Glutamatergic neuron (in vitro differentiated cells): Measurements from ENCODE around the gene FAM184B. TPM values are rescaled to one million over a fixed set of nuclear protein-coding genes. Genes with fewer than 3 reads are reported as not detected.

Experiments
- DNase-seq: peaks from one replicate; pipeline ENCODE4 v3.0.0; 2022
- H3K27ac Mint-ChIP-seq: one replicate; pipeline ENCODE4 v1.8.0; 2020; ENCODE audit warnings: mild to moderate bottlenecking, mixed read lengths, inconsistent platforms; ENCODE audit not compliant: unreplicated experiment
- H3K27me3 Mint-ChIP-seq: one replicate; pipeline ENCODE4 v1.8.0; 2020; ENCODE audit warnings: mild to moderate bottlenecking, moderate library complexity, mixed read lengths, inconsistent platforms; ENCODE audit not compliant: unreplicated experiment
- H3K36me3 Mint-ChIP-seq: one replicate; pipeline ENCODE4 v1.8.0; 2020; ENCODE audit warnings: mild to moderate bottlenecking, mixed read lengths, inconsistent platforms; ENCODE audit not compliant: unreplicated experiment
- H3K4me1 Mint-ChIP-seq: one replicate; pipeline ENCODE4 v1.8.0; 2020; ENCODE audit warnings: mild to moderate bottlenecking, low read depth, mixed read lengths, inconsistent platforms; ENCODE audit not compliant: unreplicated experiment
- H3K4me3 Mint-ChIP-seq: one replicate; pipeline ENCODE4 v1.8.0; 2020; ENCODE audit warnings: mild to moderate bottlenecking, mixed read lengths, inconsistent platforms; ENCODE audit not compliant: unreplicated experiment
- H3K9me3 Mint-ChIP-seq: one replicate; pipeline ENCODE4 v1.8.0; 2020; ENCODE audit warnings: mild to moderate bottlenecking, moderate library complexity, mixed read lengths, inconsistent platforms; ENCODE audit not compliant: unreplicated experiment
- CTCF ChIP-seq: fragments of 200-600 bp; sonication (generic); IDR thresholded peaks from one replicate; pipeline ENCODE4 v1.5.0; 2021; ENCODE audit not compliant: partially characterized antibody, unreplicated experiment
- total RNA-seq: library from RNA; stranded (reverse); fragmentation: NEBNext Ultra II Directional; extraction: Animal tissue kit (Norgen Biotek cat#: 25700); gene quantifications from one replicate; pipeline ENCODE4 v1.2.1, GENCODE V29; 2021; ENCODE audit not compliant: unreplicated experiment

FAM184B gene
- total RNA-seq, 1 donor from 2014 or later, result not detected

- Mint-ChIP-seq H3K4me3 (no peak overlapping the region), H3K27ac (no peak overlapping the region), H3K36me3 (peaks cover under 1% of the 10 kb centered on the region), H3K9me3 (peaks cover 6% of the 10 kb centered on the region), H3K4me1 (no peaks in the 10 kb centered on the region), H3K27me3 (peaks cover 4% of the 10 kb centered on the region)
- no peak for TF ChIP-seq CTCF
- DNase-seq, result no peak
Observed at GRCh38 chr4:17647927-17648326, 133.5 kb downstream of the FAM184B start.

- TF ChIP-seq CTCF, result no peak
- Mint-ChIP-seq H3K4me1 (no peaks in the 10 kb centered on the region), H3K27ac (no peak overlapping the region), H3K9me3 (peaks cover 10% of the 10 kb centered on the region), H3K4me3 (no peak overlapping the region), H3K36me3 (peaks cover 7% of the 10 kb centered on the region), H3K27me3 (peaks cover 9% of the 10 kb centered on the region)
- DNase-seq, result no peak
Observed at GRCh38 chr4:17647176-17647806, 134.1 kb downstream of the FAM184B start.

DNA sequence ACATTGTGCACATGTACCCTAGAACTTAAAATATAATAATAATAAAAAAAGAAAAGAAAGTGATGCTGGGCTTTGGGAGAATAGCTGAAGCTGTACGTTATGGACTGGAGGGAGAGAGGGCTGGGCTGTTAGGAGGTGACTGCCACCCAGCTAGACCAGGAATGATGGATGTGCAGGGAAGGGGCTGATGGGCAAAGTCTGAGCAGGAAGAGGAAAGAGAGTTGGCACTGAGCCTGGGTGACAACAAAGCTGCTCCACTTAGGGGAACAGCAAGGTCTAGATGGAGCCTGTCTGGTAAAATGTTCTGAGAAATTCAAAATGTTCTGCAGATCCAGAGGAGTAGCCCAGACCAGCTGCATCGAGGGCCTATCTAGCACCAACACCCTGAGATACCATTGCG lies 134.7 kb downstream of the FAM184B start:
- peaks cover 10% of the 10 kb centered on the region for H3K9me3 Mint-ChIP-seq
- H3K27ac Mint-ChIP-seq, result no peak overlapping the region
- no peak for TF ChIP-seq CTCF
- H3K27me3 Mint-ChIP-seq, result peaks cover 9% of the 10 kb centered on the region
- no peaks in the 10 kb centered on the region for H3K4me1 Mint-ChIP-seq
- peaks cover 8% of the 10 kb centered on the region for H3K36me3 Mint-ChIP-seq
- H3K4me3 Mint-ChIP-seq, result no peak overlapping the region
- no peak for DNase-seq

DNA sequence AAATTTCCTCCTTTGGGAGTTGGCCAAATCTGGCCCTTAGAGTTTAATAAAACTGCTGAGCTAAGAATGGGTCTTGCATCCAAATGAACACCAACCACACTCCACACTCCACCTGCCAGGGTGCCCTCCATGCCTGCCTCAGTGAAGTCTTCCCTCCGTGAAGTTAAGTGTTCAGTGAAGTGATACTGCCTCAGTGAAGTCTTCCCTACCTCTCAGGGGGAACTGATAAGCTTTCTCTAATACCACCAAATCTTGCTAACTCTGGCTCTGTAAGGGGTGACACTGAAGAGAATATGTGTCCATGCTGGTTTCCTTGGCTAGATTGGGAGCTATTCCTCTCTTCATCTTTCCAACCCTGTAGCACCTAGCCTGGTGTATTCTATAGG lies 139.0 kb downstream of the FAM184B start:
- Mint-ChIP-seq H3K9me3 (peaks cover 9% of the 10 kb centered on the region), H3K4me3 (peak overlapping the region; percentile 30), H3K27me3 (peaks cover 9% of the 10 kb centered on the region)

More for the DNA sequence above, 139.0 kb downstream of the FAM184B start:
- no peak for TF ChIP-seq CTCF
- no peaks in the 10 kb centered on the region for H3K4me1 Mint-ChIP-seq
- no peak for DNase-seq
- no peak overlapping the region for H3K27ac Mint-ChIP-seq
- H3K36me3 Mint-ChIP-seq, result peaks cover 8% of the 10 kb centered on the region
